GM12878 (cell line): ENCODE results near the gene AMBRA1.

Experiments used
- BMI1 ChIP-seq: fragments of 450-650 bp; IDR thresholded peaks from 2 replicates; pipeline ENCODE4 v1.6.1; 2016; ENCODE audit warnings: mild to moderate bottlenecking, moderate library complexity, borderline replicate concordance
- BRCA1 ChIP-seq: IDR thresholded peaks from 2 replicates; pipeline ENCODE4 v1.6.1; 2011; ENCODE audit warnings: low read depth, low read length, improper control_type of control experiment
- EZH2 ChIP-seq: IDR thresholded peaks from 2 replicates; pipeline ENCODE4 v1.6.1; 2012; ENCODE audit warnings: low read depth, mild to moderate bottlenecking, control low read depth, inconsistent platforms, low read length, borderline replicate concordance; ENCODE audit not compliant: control insufficient read depth
- HDGF ChIP-seq: fragments of 450-650 bp; IDR thresholded peaks from 2 replicates; pipeline ENCODE4 v1.6.1; 2016; ENCODE audit warnings: antibody characterized with exemption
- IKZF2 ChIP-seq, 2 experiments: fragments of 450-650 bp; IDR thresholded peaks; 2 replicates each; pipeline ENCODE4 v1.6.1; 2017; ENCODE audit warnings: mild to moderate bottlenecking in 2 of 2, moderate library complexity in 2 of 2
- JUNB ChIP-seq: IDR thresholded peaks from 2 replicates; pipeline ENCODE4 v1.6.1; 2016; ENCODE audit warnings: antibody characterized with exemption, mild to moderate bottlenecking
- RAD21 ChIP-seq: IDR thresholded peaks from 2 replicates; pipeline ENCODE4 v1.6.1; 2011; ENCODE audit warnings: mild to moderate bottlenecking, low read depth, low read length, moderate library complexity; ENCODE audit not compliant: insufficient read depth
- ZNF217 ChIP-seq: fragments of 450-650 bp; IDR thresholded peaks from 2 replicates; pipeline ENCODE4 v1.6.1; 2017; ENCODE audit warnings: antibody characterized with exemption, mild to moderate bottlenecking
- TF ChIP-seq, protein P1 (sequence below), 3 experiments: IDR thresholded peaks in 2 of 3; conservative IDR thresholded peaks in 1 of 3; 2 replicates each; pipeline ENCODE4 v1.5.1; 2011; ENCODE audit warnings: low read depth in 3 of 3, low read length in 3 of 3, mild to moderate bottlenecking in 3 of 3, control low read depth in 2 of 3, moderate library complexity in 2 of 3, inconsistent platforms in 1 of 3, mixed read lengths in 1 of 3; ENCODE audit not compliant: control insufficient read depth in 2 of 3, insufficient read depth in 1 of 3; ENCODE audit errors: extremely low read depth in 1 of 3

DNA sequence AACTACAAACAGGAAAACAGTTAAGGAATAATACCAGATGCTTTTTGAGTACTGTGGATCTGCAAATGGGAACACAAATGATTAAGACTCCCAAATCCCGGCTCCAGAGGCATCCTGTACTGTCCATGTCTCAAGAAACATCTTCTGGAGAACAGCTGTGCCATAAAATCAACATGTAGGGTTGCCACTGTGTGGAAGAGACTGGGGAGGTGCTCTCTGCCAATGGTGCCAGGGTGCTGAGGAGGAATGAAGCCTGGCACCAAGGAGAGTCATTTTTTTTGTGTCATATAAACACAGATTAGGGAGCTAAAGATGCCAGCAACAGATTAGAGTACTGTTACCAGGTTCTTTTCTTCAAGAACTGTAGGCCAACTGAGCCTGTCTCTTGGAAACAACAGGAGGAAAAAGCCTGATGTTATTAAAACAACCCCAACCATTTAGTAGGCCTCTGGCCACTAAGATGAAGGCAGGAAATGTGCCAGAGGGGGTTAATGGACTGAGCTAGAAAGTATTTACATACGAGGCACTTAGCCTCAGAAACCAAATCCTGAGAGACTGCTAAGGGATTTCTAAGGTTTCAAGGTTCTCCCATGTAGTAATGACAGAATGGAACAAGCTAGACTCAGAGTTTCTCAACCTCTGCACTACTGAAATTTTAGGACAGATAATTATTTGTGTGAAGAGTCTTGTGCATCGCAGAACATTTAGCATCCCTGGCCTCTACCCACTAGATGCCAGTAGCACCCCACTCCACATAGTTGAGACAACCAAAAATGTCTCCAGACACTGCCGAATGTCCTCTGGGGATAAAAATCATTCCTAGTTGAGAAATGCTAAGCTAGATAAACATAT is 147.7 kb downstream of the AMBRA1 start:
- TF ChIP-seq, protein P1, sequence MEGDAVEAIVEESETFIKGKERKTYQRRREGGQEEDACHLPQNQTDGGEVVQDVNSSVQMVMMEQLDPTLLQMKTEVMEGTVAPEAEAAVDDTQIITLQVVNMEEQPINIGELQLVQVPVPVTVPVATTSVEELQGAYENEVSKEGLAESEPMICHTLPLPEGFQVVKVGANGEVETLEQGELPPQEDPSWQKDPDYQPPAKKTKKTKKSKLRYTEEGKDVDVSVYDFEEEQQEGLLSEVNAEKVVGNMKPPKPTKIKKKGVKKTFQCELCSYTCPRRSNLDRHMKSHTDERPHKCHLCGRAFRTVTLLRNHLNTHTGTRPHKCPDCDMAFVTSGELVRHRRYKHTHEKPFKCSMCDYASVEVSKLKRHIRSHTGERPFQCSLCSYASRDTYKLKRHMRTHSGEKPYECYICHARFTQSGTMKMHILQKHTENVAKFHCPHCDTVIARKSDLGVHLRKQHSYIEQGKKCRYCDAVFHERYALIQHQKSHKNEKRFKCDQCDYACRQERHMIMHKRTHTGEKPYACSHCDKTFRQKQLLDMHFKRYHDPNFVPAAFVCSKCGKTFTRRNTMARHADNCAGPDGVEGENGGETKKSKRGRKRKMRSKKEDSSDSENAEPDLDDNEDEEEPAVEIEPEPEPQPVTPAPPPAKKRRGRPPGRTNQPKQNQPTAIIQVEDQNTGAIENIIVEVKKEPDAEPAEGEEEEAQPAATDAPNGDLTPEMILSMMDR (IDR thresholded peaks at IDR 0.05 in 2 of 3, conservative IDR thresholded peaks at IDR 0.05 in 1 of 3; ENCODE audit: control insufficient read depth in 2 of 3, extremely low read depth in 1 of 3, insufficient read depth in 1 of 3, low read depth in 3 of 3, low read length in 3 of 3) = peak; percentile 17 to 47 (median 41); a peak in 4 of 6 replicates
- TF ChIP-seq ZNF217 (no peak), JUNB (no peak), RAD21 (peak; percentile 50), EZH2 (no peak), IKZF2 (IDR thresholded peaks at IDR 0.05) (no peak), HDGF (no peak), BMI1 (no peak), BRCA1 (no peak)
